GOT3 (cell line): Measurements from ENCODE around the gene GANAB.
"Not testable (repeated sequence)": the region's sequence is repeated elsewhere in the genome, so short reads cannot be mapped to it uniquely, and the experiment has no call there.

Source experiments
- DNase-seq: peaks from one replicate; lab custom pipeline; 2025; ENCODE audit warnings: mixed read lengths; lab: John Stamatoyannopoulos, UW

Gene GANAB

GRCh38 chr11:62601372-62602140 lies 44.9 kb downstream of the GANAB start, which contains the start of gene MTA2:
MTA2 (minus strand) TSS chr11:62601865; CDS start chr11:62601450, 415 bp downstream.
- peak; percentile 95 for DNase-seq

GRCh38 chr11:62601122-62601371 lies 45.4 kb downstream of the GANAB start:
- no peak for DNase-seq

- no peak for DNase-seq
Observed at GRCh38 chr11:62600367-62601121, 45.9 kb downstream of the GANAB start.

- no peak for DNase-seq
Observed at GRCh38 chr11:62599901-62600300, 46.5 kb downstream of the GANAB start.

- DNase-seq, result peak; percentile 43
Observed at GRCh38 chr11:62599069-62599696, 47.2 kb downstream of the GANAB start.

GRCh38 chr11:62595124-62595523 lies 51.3 kb downstream of the GANAB start:
- no peak for DNase-seq

- DNase-seq, result no peak
Observed at GRCh38 chr11:62593434-62594044, 52.9 kb downstream of the GANAB start.

GRCh38 chr11:62592989-62593421 lies 53.4 kb downstream of the GANAB start:
- no peak for DNase-seq

- DNase-seq, result no peak
Observed at GRCh38 chr11:62592146-62592815, 54.1 kb downstream of the GANAB start.

GRCh38 chr11:62591448-62592145 lies 54.8 kb downstream of the GANAB start, which contains the start of gene TUT1:
TUT1 (minus strand) TSS chr11:62591523; CDS start chr11:62591485, 38 bp downstream.
- peak; percentile 92 for DNase-seq

GRCh38 chr11:62588966-62589637 lies 57.3 kb downstream of the GANAB start:
- no peak for DNase-seq

GRCh38 chr11:62585356-62585755 lies 61.1 kb downstream of the GANAB start:
- DNase-seq, result not testable (repeated sequence)

- DNase-seq, result not testable (repeated sequence)
Observed at GRCh38 chr11:62581735-62582134, 64.7 kb downstream of the GANAB start.

- DNase-seq, result no peak
Observed at GRCh38 chr11:62580959-62581715, 65.3 kb downstream of the GANAB start.

GRCh38 chr11:62579252-62579651 lies 67.2 kb downstream of the GANAB start:
- DNase-seq, result no peak

GRCh38 chr11:62578541-62578940 lies 67.9 kb downstream of the GANAB start:
- no peak for DNase-seq

GRCh38 chr11:62577046-62577714 lies 69.2 kb downstream of the GANAB start:
- DNase-seq, result no peak

- DNase-seq, result no peak
Observed at GRCh38 chr11:62575837-62576236, 70.6 kb downstream of the GANAB start.

GRCh38 chr11:62575156-62575555 lies 71.3 kb downstream of the GANAB start:
- DNase-seq, result no peak
